ENCODE measurements around the gene PDE2A. TPM values are rescaled to one million over a fixed set of nuclear protein-coding genes. Genes with fewer than 3 reads are reported as not detected.

Gene PDE2A
- total RNA-seq, 1 experiment from 2014 or later, result 0.74 TPM

- in situ Hi-C loops (cut with HindIII; ENCODE audit: low pct_unique_long_range_greater_than_20kb, low sequenced_read_pairs), result no loop called here
- BruUV-seq (replicated peaks), result no TSS peak
- H3K4me3 ChIP-seq (ENCODE audit: low read depth in 2 of 2, low read length in 2 of 2), result no peak overlapping the region
- TF ChIP-seq REST (IDR thresholded peaks at IDR 0.05; ENCODE audit: insufficient read depth in 1 of 2, low read depth in 2 of 2, low read length in 1 of 2), result no peak
- TF ChIP-seq CTCF (IDR thresholded peaks at IDR 0.05), result no peak
- no peak for TF ChIP-seq POLR2AphosphoS5 (IDR thresholded peaks at IDR 0.05; ENCODE audit: low read depth, low read length)
- no peak for TF ChIP-seq SIN3A (IDR thresholded peaks at IDR 0.05; ENCODE audit: borderline replicate concordance, insufficient read depth, low read depth, low read length)
- no peak for TF ChIP-seq TCF7L2 (IDR thresholded peaks at IDR 0.05; ENCODE audit: low read depth, low read length)
- ATAC-seq (no peak), DNase-seq (ENCODE audit: low read depth, low spot score) (no peak)
- H3K4me1 ChIP-seq (ENCODE audit: control insufficient read depth, insufficient read depth, low read length), result no peaks in the 10 kb centered on the region
- intact Hi-C loops (cut with micrococcal nuclease; ENCODE audit: unreplicated experiment), result no loop called here
- ChIA-PET CTCF (no interaction called here), POLR2A (no interaction called here)
- H3K36me3 ChIP-seq (ENCODE audit: control insufficient read depth, insufficient read depth, low read length), result no peaks in the 10 kb centered on the region
- no peak overlapping the region for H3K27ac ChIP-seq (ENCODE audit: low read length)
- H3K9me3 ChIP-seq (ENCODE audit: control insufficient read depth, insufficient read depth, low read depth, low read length), result no peaks in the 10 kb centered on the region
- peaks cover 7% of the 10 kb centered on the region for H3K27me3 ChIP-seq (ENCODE audit: control insufficient read depth, insufficient read depth, low read length)
These were observed 37.8 kb downstream of the PDE2A start for GRCh38 chr11:72636376-72636775.

- H3K4me1 ChIP-seq (ENCODE audit: control insufficient read depth, insufficient read depth, low read length), result no peaks in the 10 kb centered on the region
- in situ Hi-C loops (cut with HindIII; ENCODE audit: low pct_unique_long_range_greater_than_20kb, low sequenced_read_pairs) (no loop called here), intact Hi-C loops (cut with micrococcal nuclease; ENCODE audit: unreplicated experiment) (no loop called here)
- H3K36me3 ChIP-seq (ENCODE audit: control insufficient read depth, insufficient read depth, low read length), result no peaks in the 10 kb centered on the region
- peaks cover 3% of the 10 kb centered on the region for H3K27me3 ChIP-seq (ENCODE audit: control insufficient read depth, insufficient read depth, low read length)
- DNase-seq (ENCODE audit: low read depth, low spot score) (no peak), ATAC-seq (no peak)
- no peaks in the 10 kb centered on the region for H3K9me3 ChIP-seq (ENCODE audit: control insufficient read depth, insufficient read depth, low read depth, low read length)
- BruUV-seq (replicated peaks), result no TSS peak
- ChIA-PET CTCF (no interaction called here), POLR2A (interaction anchor here (0.6 kb wide), 1 partner anchor 8 kb away, joined by 3 read pairs; no protein-coding TSS in a partner anchor)
- no peak overlapping the region for H3K4me3 ChIP-seq (ENCODE audit: low read depth in 2 of 2, low read length in 2 of 2)
- TF ChIP-seq SIN3A (IDR thresholded peaks at IDR 0.05; ENCODE audit: borderline replicate concordance, insufficient read depth, low read depth, low read length) (no peak), POLR2AphosphoS5 (IDR thresholded peaks at IDR 0.05; ENCODE audit: low read depth, low read length) (no peak), TCF7L2 (IDR thresholded peaks at IDR 0.05; ENCODE audit: low read depth, low read length) (no peak)
- H3K27ac ChIP-seq (ENCODE audit: low read length), result no peak overlapping the region
These were observed 38.3 kb downstream of the PDE2A start for GRCh38 chr11:72635933-72636332.

- H3K9me3 ChIP-seq (ENCODE audit: control insufficient read depth, insufficient read depth, low read depth, low read length), result no peaks in the 10 kb centered on the region
- ChIA-PET CTCF (no interaction called here), POLR2A (interaction anchor here (0.6 kb wide), 1 partner anchor 8 kb away, joined by 3 read pairs; no protein-coding TSS in a partner anchor)
- in situ Hi-C loops (cut with HindIII; ENCODE audit: low pct_unique_long_range_greater_than_20kb, low sequenced_read_pairs), result no loop called here
- H3K4me3 ChIP-seq (ENCODE audit: low read depth in 2 of 2, low read length in 2 of 2), result no peak overlapping the region
- H3K4me1 ChIP-seq (ENCODE audit: control insufficient read depth, insufficient read depth, low read length), result no peaks in the 10 kb centered on the region
- no peak for TF ChIP-seq CTCF (IDR thresholded peaks at IDR 0.05)
- no peak for TF ChIP-seq TCF7L2 (IDR thresholded peaks at IDR 0.05; ENCODE audit: low read depth, low read length)
- no peak for TF ChIP-seq REST (IDR thresholded peaks at IDR 0.05; ENCODE audit: insufficient read depth in 1 of 2, low read depth in 2 of 2, low read length in 1 of 2)
- TF ChIP-seq POLR2AphosphoS5 (IDR thresholded peaks at IDR 0.05; ENCODE audit: low read depth, low read length), result no peak
- no peak for TF ChIP-seq SIN3A (IDR thresholded peaks at IDR 0.05; ENCODE audit: borderline replicate concordance, insufficient read depth, low read depth, low read length)
- DNase-seq (ENCODE audit: low read depth, low spot score) (no peak), ATAC-seq (no peak)
- H3K27ac ChIP-seq (ENCODE audit: low read length), result no peak overlapping the region
- intact Hi-C loops (cut with micrococcal nuclease; ENCODE audit: unreplicated experiment), result no loop called here
- BruUV-seq (replicated peaks), result no TSS peak
- no peaks in the 10 kb centered on the region for H3K36me3 ChIP-seq (ENCODE audit: control insufficient read depth, insufficient read depth, low read length)
- no peaks in the 10 kb centered on the region; the same call in 1 of the 2 replicates for H3K27me3 ChIP-seq (ENCODE audit: control insufficient read depth, insufficient read depth, low read length)
These were observed 38.8 kb downstream of the PDE2A start for GRCh38 chr11:72635309-72635915.

Measured in Panc1 (cell line).